Urinary bladder (tissue), 4 donors: ENCODE data around the gene GTF3C1. TPM values are rescaled to one million over a fixed set of nuclear protein-coding genes. Genes with fewer than 3 reads are reported as not detected.

Source experiments
- DNase-seq: peaks from one replicate; pipeline ENCODE4 v3.0.0-alpha.2; 2015; ENCODE audit errors: extremely low spot score
- H3K27ac ChIP-seq: one replicate; pipeline ENCODE4 v1.5.1; 2013; ENCODE audit warnings: low read depth, mild to moderate bottlenecking, moderate library complexity
- H3K36me3 ChIP-seq: one replicate; pipeline ENCODE4 v1.6.1; 2013; ENCODE audit warnings: mild to moderate bottlenecking, moderate library complexity; ENCODE audit not compliant: insufficient read depth
- H3K4me1 ChIP-seq: one replicate; pipeline ENCODE4 v1.6.1; 2013; ENCODE audit warnings: mild to moderate bottlenecking, moderate library complexity; ENCODE audit not compliant: insufficient read depth
- H3K4me3 ChIP-seq: one replicate; pipeline ENCODE4 v1.5.1; 2013; ENCODE audit warnings: low read depth, low read length
- WGBS: extraction: QIAGEN DNeasy Blood & Tissue Kit; methylation state at CpG from one replicate; pipeline ENCODE4 v1.1.7; 2013; 5-methylcytosine and 5-hydroxymethylcytosine counted together
- polyA plus RNA-seq: library from polyadenylated mRNA; stranded (reverse); fragments of 200-250 nt; gene quantifications from one replicate; pipeline ENCODE4 v1.2.3, GENCODE V29; 2013
- total RNA-seq: library from RNA; depleted of rRNA; stranded (reverse); fragments of >200 nt; gene quantifications from one replicate; pipeline ENCODE4 v1.2.3, GENCODE V29; 2014
- donor health status: healthy with polysubstance abuse.
- donor health status: healthy.

Gene GTF3C1
- total and polyA plus RNA-seq, 2 donors, result 43.4 to 55.5 TPM

DNA sequence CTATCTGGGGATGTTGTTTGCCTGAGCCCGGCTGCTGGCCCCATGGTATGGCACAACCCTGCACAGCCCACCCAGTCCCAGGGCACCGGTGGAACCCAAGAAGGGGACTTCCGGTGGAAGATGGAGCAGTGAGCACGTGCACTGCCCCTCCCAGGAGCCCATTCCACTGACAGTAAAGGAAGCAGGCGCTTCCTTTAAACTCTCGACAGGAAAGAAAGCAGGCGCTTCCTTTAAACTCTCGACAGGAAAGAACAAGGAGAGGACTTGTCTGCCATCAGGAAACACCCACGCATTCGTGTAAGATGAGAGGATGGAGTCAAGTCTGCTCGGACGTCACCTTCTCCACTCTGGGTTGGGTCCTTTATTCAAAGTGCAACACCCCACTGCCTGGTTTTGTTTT is 94.0 kb downstream of the GTF3C1 start:
- Histone ChIP-seq H3K27ac (no peak overlapping the region), H3K4me1 (no peaks in the 10 kb centered on the region), H3K4me3 (no peak overlapping the region), H3K36me3 (no peaks in the 10 kb centered on the region)
- DNase-seq, result no peak
- WGBS, result 41% methylated on average over 12 of the region's 12 CpGs

DNA sequence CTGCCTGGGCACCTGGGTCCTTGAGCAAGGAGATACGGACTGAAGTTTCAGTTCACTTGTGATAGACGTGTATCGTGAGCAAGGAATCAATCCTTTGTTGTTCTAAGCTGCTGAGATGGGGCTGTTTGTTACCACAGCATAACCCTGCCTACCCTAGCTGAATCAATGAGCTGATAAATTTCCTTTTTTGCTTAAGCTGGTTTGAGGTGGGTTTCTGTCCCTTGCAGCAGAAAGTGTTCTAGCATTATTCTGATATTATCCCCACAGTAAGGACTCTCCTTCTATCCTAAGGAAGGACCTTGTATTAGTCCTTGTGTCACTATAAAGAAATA is 96.3 kb downstream of the GTF3C1 start:
- Histone ChIP-seq H3K4me3 (no peak overlapping the region), H3K4me1 (no peaks in the 10 kb centered on the region), H3K36me3 (no peaks in the 10 kb centered on the region), H3K27ac (no peak overlapping the region)
- DNase-seq, result no peak
- 91% methylated on average over 3 of the region's 3 CpGs for WGBS

DNA sequence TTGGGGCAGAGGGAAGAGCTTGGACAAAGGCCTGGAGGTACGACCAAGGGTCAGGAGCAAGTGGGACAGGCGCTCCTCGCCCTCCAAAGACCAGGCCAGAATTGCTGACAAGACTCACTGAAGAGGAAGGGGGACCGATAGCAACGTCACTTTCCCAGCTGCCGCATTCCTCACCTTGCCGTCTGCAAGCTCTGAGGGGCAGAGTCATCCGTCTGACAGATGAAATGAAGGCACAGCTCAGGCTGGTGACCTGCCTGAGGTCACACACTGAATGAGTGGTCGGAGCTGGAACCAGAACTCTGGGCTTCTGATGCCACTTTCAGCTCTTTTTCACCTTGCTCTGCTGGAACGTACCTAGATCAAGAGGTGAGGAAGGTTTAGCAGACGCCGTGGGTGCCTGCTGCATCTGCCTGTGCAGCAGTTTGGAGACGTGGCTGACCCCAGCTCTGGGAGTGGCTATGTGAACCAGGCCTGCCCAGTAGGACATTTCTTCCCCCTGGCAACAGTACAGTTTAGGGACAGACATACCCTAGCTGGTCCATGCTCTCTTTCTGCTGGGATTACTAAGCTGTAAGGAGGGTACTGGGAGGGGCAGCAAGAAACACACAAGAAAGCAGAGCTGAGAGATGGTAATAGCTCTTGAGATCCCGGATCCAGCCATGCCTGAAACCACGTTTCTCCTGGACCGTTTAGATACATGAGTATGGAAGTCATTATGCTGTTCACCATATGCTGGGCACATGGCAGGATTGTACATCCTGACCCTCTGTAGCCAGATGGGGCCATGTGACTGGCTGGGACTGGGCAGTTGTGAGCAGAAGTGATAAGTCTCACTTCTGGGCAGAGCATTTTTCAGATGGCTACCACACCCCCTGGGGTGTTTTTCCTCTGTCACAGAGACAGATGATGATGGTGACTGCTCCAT is 96.9 kb downstream of the GTF3C1 start:
- H3K27ac ChIP-seq, result no peak overlapping the region
- no peaks in the 10 kb centered on the region for H3K36me3 ChIP-seq
- 65% methylated on average over 16 of the region's 16 CpGs for WGBS
- no peak overlapping the region for H3K4me3 ChIP-seq
- no peak for DNase-seq
- no peaks in the 10 kb centered on the region for H3K4me1 ChIP-seq

DNA sequence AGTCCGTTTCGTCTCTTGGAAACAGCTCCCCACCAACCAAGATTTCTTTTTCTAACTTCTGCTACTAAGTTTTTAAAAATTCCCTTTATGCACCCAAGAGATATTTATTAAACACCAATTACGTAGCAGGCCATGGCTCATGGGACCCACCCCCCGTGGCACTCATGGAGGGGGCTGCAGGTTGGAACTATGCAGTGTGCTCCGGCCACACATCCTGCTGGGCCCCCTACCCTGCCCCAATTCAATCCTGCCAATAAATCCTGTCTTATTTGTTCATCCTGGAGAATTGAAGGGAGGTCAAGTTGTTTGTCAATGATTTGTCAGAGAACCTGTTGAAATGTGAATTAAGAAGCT is 99.5 kb downstream of the GTF3C1 start:
- Histone ChIP-seq H3K27ac (no peak overlapping the region), H3K4me1 (no peaks in the 10 kb centered on the region), H3K4me3 (no peak overlapping the region), H3K36me3 (no peaks in the 10 kb centered on the region)
- no peak for DNase-seq
- 17% methylated on average over 5 of the region's 5 CpGs for WGBS

DNA sequence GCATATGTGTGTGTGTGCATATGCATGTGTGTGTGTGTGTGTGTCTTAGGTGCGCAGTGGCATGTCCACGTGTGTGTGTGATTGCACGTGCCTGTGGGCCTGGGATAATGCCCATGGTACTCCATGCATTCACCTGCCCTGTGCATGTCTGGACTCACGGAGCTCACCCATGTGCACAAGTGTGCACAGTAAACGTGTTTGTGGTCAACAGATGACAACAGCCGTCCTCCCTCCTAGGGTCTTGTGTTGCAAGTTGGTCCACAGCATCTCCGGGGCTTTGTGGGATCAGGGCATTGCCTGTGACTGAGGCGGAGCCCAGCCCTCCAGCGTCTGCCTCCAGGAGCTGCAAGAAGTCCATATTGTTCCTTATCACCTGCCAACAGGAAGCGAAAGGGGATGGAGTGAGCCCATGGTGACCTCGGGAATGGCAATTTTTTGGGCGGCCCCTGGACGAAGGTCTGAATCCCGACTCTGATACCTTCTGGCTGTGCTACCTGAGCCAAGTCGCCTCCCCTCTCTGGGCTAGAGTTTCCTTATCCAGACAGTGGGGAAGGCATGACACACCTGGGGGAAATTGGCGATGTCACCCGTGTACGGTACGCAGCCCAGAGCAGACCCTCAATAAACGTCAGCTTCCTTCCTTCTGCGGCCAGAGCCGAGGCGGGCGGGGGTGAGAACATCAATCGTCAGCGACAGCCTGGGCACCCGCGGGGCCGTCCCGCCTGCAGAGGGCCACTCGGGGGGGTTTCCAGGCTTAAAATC is 100.1 kb downstream of the GTF3C1 start:
- no peak overlapping the region for H3K27ac ChIP-seq
- no peak overlapping the region for H3K4me3 ChIP-seq
- no peaks in the 10 kb centered on the region for H3K4me1 ChIP-seq
- no peak for DNase-seq
- WGBS, result 32% methylated on average over 31 of the region's 31 CpGs
- H3K36me3 ChIP-seq, result no peaks in the 10 kb centered on the region

DNA sequence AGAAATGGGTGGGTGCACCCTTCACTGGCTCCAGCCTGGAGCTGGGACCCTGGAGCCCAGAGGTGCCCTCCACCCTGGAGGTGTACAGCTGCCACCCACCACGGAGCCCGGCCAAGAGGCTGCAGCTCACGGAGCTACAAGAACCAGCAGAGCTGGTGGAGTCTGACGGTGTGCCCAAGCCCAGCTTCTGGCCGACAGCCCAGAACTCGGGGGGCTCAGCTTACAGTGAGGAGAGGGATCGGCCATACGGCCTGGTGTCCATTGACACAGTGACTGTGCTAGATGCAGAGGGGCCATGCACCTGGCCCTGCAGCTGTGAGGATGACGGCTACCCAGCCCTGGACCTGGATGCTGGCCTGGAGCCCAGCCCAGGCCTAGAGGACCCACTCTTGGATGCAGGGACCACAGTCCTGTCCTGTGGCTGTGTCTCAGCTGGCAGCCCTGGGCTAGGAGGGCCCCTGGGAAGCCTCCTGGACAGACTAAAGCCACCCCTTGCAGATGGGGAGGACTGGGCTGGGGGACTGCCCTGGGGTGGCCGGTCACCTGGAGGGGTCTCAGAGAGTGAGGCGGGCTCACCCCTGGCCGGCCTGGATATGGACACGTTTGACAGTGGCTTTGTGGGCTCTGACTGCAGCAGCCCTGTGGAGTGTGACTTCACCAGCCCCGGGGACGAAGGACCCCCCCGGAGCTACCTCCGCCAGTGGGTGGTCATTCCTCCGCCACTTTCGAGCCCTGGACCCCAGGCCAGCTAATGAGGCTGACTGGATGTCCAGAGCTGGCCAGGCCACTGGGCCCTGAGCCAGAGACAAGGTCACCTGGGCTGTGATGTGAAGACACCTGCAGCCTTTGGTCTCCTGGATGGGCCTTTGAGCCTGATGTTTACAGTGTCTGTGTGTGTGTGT is 100.9 kb downstream of the GTF3C1 start:
- Histone ChIP-seq H3K4me3 (no peak overlapping the region), H3K4me1 (no peaks in the 10 kb centered on the region), H3K36me3 (no peaks in the 10 kb centered on the region), H3K27ac (no peak overlapping the region)
- 76% methylated on average over 19 of the region's 19 CpGs for WGBS
- DNase-seq, result no peak

DNA sequence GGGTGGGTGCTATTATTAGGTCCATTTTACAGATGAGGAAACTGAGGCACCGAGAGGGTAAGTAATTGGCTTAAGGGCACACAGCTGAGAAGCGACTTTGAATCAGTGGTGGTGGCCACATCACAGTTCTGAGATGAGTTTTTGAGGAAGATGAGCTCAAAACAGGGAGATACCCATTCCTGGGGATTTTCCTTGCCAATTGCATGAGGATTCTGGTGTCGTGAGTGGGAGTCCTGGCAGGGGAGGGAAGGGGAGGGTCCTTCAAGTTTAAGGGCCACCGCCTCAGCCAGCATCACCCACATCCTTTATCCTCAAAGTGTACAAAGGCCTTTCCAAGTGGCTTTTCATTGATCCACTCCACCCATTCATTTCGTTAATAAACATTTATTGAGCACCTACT is 102.4 kb downstream of the GTF3C1 start:
- DNase-seq, result no peak
- Histone ChIP-seq H3K27ac (no peak overlapping the region), H3K4me1 (no peaks in the 10 kb centered on the region), H3K4me3 (no peak overlapping the region), H3K36me3 (no peaks in the 10 kb centered on the region)
- WGBS, result 97% methylated on average over 5 of the region's 5 CpGs

DNA sequence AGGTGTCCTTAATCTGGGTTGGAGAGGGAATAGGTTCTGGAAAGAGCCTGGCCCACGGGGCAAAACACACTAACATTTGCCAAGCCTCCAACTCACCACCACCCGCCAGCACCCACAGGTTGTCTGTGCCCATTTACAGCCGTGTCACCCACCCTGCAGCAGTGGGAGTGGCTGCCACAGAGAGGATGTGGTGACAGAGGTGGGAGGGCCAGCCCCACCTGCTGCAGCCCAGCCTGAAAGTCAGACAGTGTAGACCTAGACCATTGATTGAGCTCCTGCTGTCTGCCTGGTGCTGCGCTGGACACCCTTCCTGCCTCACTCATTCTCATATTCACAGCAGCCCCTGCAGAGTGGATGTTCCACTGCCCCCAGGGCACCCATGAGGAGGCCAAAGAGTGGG is 103.0 kb downstream of the GTF3C1 start:
- H3K36me3 ChIP-seq, result no peaks in the 10 kb centered on the region
- 86% methylated on average over 4 of the region's 4 CpGs for WGBS
- no peak overlapping the region for H3K4me3 ChIP-seq
- no peak overlapping the region for H3K27ac ChIP-seq
- no peaks in the 10 kb centered on the region for H3K4me1 ChIP-seq
- no peak for DNase-seq

DNA sequence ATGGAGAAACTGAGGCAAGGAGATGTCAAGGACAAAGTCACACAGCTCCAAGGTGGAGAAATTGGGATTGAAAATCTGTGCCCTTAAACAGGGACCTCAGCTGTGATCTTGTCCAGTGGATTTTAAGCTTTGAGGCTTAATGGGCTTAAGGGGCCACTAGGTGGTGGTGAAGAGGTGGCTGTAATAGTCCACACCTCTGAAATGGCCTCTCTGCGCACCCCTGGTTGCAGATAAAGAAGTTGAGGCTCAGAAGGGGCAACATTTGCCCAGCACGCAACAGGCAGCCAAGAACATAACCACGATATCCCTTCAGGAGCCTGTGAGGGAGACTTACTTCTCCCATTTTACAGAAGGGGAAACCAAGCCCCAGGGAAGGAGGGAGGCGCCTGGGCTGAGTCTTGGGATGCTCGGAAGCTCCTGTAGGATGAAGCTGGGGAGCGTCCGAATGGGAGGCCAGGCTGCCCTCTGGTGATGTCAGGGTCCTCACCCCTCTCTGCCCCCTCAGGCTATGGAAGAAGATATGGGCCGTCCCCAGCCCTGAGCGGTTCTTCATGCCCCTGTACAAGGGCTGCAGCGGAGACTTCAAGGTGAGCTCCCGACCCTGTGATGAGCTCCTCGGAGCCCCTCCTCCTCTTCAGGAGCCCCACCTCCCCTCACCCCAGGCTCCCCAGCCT is 104.1 kb downstream of the GTF3C1 start:
- Histone ChIP-seq H3K27ac (no peak overlapping the region), H3K36me3 (no peaks in the 10 kb centered on the region), H3K4me1 (no peaks in the 10 kb centered on the region), H3K4me3 (no peak overlapping the region)
- no peak for DNase-seq
- 93% methylated on average over 12 of the region's 12 CpGs for WGBS

DNA sequence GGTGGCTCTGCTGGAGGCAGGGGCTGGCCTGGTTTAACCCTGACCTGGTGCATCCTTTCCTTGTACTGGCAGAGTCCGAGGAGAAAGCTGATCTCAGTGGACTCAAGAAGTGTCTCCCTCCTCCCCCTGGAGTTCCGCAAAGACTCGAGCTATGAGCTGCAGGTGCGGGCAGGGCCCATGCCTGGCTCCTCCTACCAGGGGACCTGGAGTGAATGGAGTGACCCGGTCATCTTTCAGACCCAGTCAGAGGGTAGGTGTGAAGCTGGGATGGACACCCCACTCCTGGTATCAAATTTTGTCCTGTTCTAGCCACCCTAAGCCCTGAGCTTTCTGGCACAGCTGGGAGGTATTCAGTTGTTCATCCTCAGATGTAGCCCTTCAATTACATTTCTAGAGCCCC is 105.2 kb downstream of the GTF3C1 start:
- Histone ChIP-seq H3K4me1 (no peaks in the 10 kb centered on the region), H3K36me3 (no peaks in the 10 kb centered on the region), H3K4me3 (no peak overlapping the region), H3K27ac (no peak overlapping the region)
- DNase-seq, result no peak
- WGBS, result 94% methylated on average over 5 of the region's 5 CpGs

DNA sequence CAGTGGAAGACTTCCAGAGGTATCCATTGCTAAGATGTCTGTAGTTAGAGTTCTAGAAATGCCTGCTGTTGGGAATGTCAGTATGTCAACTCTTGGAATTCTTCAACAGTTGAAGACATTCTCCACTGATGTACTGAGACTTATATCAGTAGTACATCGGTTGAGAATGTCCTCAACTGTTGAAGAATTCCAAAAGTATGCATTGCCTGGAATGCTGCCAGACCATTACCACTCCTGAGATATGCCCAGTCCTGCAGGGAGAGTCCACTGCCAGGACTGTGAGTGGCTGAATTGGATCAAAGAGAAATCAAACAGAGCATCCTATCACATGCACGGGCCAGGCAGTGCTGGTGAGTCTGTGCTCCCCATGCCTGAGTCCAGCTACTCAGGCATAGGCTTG is 105.7 kb downstream of the GTF3C1 start:
- WGBS, result 46% methylated on average over 2 of the region's 2 CpGs
- Histone ChIP-seq H3K36me3 (no peaks in the 10 kb centered on the region), H3K4me3 (no peak overlapping the region), H3K27ac (no peak overlapping the region), H3K4me1 (no peaks in the 10 kb centered on the region)
- no peak for DNase-seq

DNA sequence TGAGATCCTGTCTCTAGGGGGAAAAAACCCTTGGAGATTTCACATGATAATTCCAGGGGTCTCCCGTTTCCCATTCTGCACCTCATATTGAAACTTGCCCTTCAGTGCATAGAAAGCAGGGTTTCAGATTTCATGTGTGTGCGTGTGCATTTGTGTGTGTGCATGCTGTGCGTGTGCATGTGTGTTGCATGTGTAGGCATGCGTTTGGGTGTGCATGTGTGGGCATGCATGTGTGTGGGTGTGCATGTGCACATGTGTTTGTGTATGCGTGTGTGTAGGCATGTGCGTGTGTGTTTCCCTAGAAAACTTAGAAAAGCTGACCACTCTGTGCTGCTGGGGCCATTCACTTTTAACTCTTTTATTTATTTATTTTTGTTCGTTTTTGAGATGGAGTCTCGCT is 107.7 kb downstream of the GTF3C1 start:
- H3K4me3 ChIP-seq, result no peak overlapping the region
- H3K36me3 ChIP-seq, result no peaks in the 10 kb centered on the region
- no peak for DNase-seq
- H3K27ac ChIP-seq, result no peak overlapping the region
- 90% methylated on average over 8 of the region's 8 CpGs for WGBS
- H3K4me1 ChIP-seq, result no peaks in the 10 kb centered on the region

DNA sequence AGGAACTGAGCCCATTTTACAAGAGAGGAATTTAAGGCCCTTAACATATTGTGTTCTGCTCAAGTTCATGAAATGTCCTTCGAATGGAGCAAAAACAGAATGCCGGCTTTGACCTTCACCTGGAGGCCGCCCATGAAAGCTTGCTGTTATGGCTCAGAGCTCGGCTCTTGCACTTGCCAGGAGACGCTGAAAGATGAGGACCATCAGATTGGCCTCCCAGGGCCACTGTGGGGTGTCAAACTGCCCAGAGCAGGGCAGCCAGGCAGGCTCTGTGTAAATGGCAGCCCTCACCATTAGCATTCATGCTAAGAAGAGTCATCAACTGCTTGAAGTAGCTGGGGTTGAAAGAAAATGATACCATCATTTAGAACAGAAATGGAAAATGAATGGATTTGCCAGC is 108.4 kb downstream of the GTF3C1 start:
- WGBS, result 73% methylated on average over 5 of the region's 5 CpGs
- Histone ChIP-seq H3K27ac (no peak overlapping the region), H3K36me3 (no peaks in the 10 kb centered on the region), H3K4me3 (no peak overlapping the region), H3K4me1 (no peaks in the 10 kb centered on the region)
- DNase-seq, result no peak
